ENCODE measurements around the gene SEMA3A. TPM values are rescaled to one million over a fixed set of nuclear protein-coding genes. Genes with fewer than 3 reads are reported as not detected.

Gene SEMA3A
- total RNA-seq, 4 donors from 2014 or later: 0.15 to 4.6 (median 0.69) TPM

DNA sequence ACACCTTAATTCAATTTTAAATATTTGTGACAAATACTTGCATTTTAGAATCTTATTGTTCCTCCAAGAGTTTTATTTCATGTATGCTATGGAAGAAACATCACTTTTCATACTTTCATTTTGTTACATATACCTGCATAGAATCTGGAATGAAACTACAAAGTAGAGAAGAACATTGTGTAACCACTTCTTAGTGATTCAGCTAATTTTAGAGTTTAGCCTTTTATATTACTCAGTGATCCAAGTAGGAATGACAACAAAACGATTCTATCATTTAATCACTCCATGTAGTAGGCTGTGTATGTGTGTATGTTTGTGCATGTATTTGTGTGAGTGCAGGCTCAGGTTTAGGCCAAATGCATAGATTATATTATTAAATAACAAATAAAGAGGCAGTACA is 14.4 kb upstream of the SEMA3A start:
- intact Hi-C loops (cut with DNase I): no loop called here
- Histone ChIP-seq H3K36me3 (no peaks in the 10 kb centered on the region), H3K9me3 (no peaks in the 10 kb centered on the region), H3K27me3 (no peaks in the 10 kb centered on the region), H3K4me3 (no peak overlapping the region), H3K27ac (no peak overlapping the region), H3K4me1 (no peaks in the 10 kb centered on the region)
- 25 to 43% methylated on average over 1 of the region's 1 CpG for WGBS, 2 donors
- no peak for DNase-seq
- TF ChIP-seq POLR2A (IDR thresholded peaks at IDR 0.05) (no peak), CTCF (IDR thresholded peaks at IDR 0.05) (no peak)

- no peaks in the 10 kb centered on the region for H3K9me3 ChIP-seq
- H3K4me3 ChIP-seq: no peak overlapping the region
- 85 to 91% methylated on average over 2 of the region's 2 CpGs for WGBS, 2 donors
- TF ChIP-seq CTCF (IDR thresholded peaks at IDR 0.05) (no peak), POLR2A (IDR thresholded peaks at IDR 0.05) (no peak)
- intact Hi-C loops (cut with DNase I): no loop called here
- H3K4me1 ChIP-seq: no peaks in the 10 kb centered on the region
- H3K27me3 ChIP-seq: no peaks in the 10 kb centered on the region
- no peak for DNase-seq
- H3K36me3 ChIP-seq: no peaks in the 10 kb centered on the region
- no peak overlapping the region for H3K27ac ChIP-seq
These were observed 13.0 kb upstream of the SEMA3A start for GRCh38 chr7:84207615-84208014.

- no peak for DNase-seq
- no peaks in the 10 kb centered on the region for H3K27me3 ChIP-seq
- no peak overlapping the region for H3K27ac ChIP-seq
- 31 to 40% methylated on average over 2 of the region's 2 CpGs for WGBS, 2 donors
- no peaks in the 10 kb centered on the region for H3K4me1 ChIP-seq
- no peak overlapping the region for H3K4me3 ChIP-seq
- no peaks in the 10 kb centered on the region for H3K9me3 ChIP-seq
- TF ChIP-seq CTCF (IDR thresholded peaks at IDR 0.05) (no peak), POLR2A (IDR thresholded peaks at IDR 0.05) (no peak)
- H3K36me3 ChIP-seq: no peaks in the 10 kb centered on the region
- intact Hi-C loops (cut with DNase I): no loop called here
These were observed 12.4 kb upstream of the SEMA3A start for GRCh38 chr7:84207025-84207424.

- Histone ChIP-seq H3K27me3 (peaks cover 0 to 5% (median 0%) of the 10 kb centered on the region in 4 donors), H3K27ac (no peak overlapping the region)
These were observed 10.1 kb upstream of the SEMA3A start for GRCh38 chr7:84204655-84205054.

DNA sequence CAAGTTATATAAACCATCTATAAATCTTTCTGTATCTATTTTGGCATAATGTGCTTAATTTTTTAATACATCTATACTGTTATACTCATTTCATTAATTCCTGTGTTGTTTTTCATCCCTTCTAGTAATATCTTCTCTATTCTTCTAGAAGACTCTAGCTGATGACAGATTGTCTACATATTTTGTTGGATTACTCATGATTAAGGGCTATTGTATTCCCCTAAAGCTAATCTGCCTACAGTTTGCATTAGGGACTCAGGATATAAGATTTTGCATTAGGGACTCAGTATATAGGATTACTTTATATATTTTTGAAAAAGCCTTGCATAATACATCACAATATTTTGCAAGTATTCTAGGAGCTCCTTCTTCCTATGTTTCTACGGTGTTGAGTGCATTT is 8.3 kb upstream of the SEMA3A start:
- H3K36me3 ChIP-seq: no peaks in the 10 kb centered on the region
- TF ChIP-seq POLR2A (IDR thresholded peaks at IDR 0.05): no peak
- TF ChIP-seq CTCF (IDR thresholded peaks at IDR 0.05): no peak
- DNase-seq: no peak
- WGBS, 2 donors: 81 to 100% methylated on average over 1 of the region's 1 CpG
- intact Hi-C loops (cut with DNase I): no loop called here
- H3K27me3 ChIP-seq: peaks cover 0 to 5% (median 0%) of the 10 kb centered on the region in 4 donors
- H3K9me3 ChIP-seq: no peaks in the 10 kb centered on the region
- H3K27ac ChIP-seq: no peak overlapping the region
- H3K4me1 ChIP-seq: no peaks in the 10 kb centered on the region
- no peak overlapping the region for H3K4me3 ChIP-seq

More at GRCh38 chr7:84204655-84205054, 10.1 kb upstream of the SEMA3A start:
- Histone ChIP-seq H3K9me3 (no peaks in the 10 kb centered on the region), H3K4me1 (no peaks in the 10 kb centered on the region), H3K4me3 (no peak overlapping the region), H3K36me3 (no peaks in the 10 kb centered on the region)
- TF ChIP-seq CTCF (IDR thresholded peaks at IDR 0.05): no peak
- no peak for TF ChIP-seq POLR2A (IDR thresholded peaks at IDR 0.05)
- DNase-seq: no peak
- intact Hi-C loops (cut with DNase I): no loop called here
- WGBS, 2 donors: 45 to 50% methylated on average over 3 of the region's 3 CpGs

Data from esophagus squamous epithelium (tissue), 5 donors.